HepG2 (cell line): ENCODE data around the gene ZNF782. TPM values are rescaled to one million over a fixed set of nuclear protein-coding genes. Genes with fewer than 3 reads are reported as not detected.

Source experiments
- ATAC-seq: fragments of 200-7000 bp; cut with Tn5 transposase; 3 replicates; pipeline ENCODE4 v1.9.1; 2020; ENCODE audit warnings: mild to moderate bottlenecking, moderate library complexity
- BruUV-seq: library from RNA; stranded (reverse); fragments of 400-500 nt; replicated peaks from 2 replicates; lab custom pipeline; 2021; lab: Mats Ljungman, UMichigan
- CTCF ChIA-PET: fragments of 300-600 bp; formaldehyde crosslinking; extraction: SDS; loops from one replicate; lab custom pipeline; 2021; ENCODE audit warnings: low total read pairs, inconsistent platforms, low intra/inter-chr PET ratio; lab: Yijun Ruan, JAX
- POLR2A ChIA-PET: fragments of 350-600 bp; sonication (Branson Sonifier 250); formaldehyde crosslinking; loops from one replicate; lab custom pipeline; 2020; ENCODE audit warnings: antibody characterized with exemption, inconsistent platforms; lab: Yijun Ruan, JAX
- DNase-seq: peaks from one replicate; pipeline ENCODE4 v3.0.0-alpha.2; 2015; ENCODE audit warnings: low spot score
- FAIRE-seq: peaks from 3 replicates; lab custom pipeline; 2011; peaks lifted over from hg19 to GRCh38; lab: Jason Lieb, UNC
- H2AFZ ChIP-seq: one replicate; pipeline ENCODE4 v1.6.1; 2011; ENCODE audit warnings: low read length, inconsistent platforms
- H3K27ac ChIP-seq: fragments of 300-600 bp; 3 replicates; pipeline ENCODE4 v1.8.0; 2011; ENCODE audit warnings: mixed run types, mild to moderate bottlenecking, mixed read lengths, low read length, inconsistent platforms; ENCODE audit not compliant: insufficient read depth; ENCODE audit errors: extremely low read length
- H3K27me3 ChIP-seq, 2 experiments: fragments of 200-600 bp in 1 of 2; 2 replicates in 1 of 2; 3 replicates in 1 of 2; pipeline versions ENCODE4 v1.6.0 to v1.8.0; 2011; ENCODE audit warnings: low read length in 2 of 2, mild to moderate bottlenecking in 2 of 2, moderate library complexity in 2 of 2, inconsistent platforms in 1 of 2; ENCODE audit not compliant: insufficient read depth in 2 of 2, control insufficient read depth in 1 of 2
- H3K36me3 ChIP-seq, 2 experiments: fragments of 200-600 bp in 1 of 2; replicated peaks in 1 of 2; 2 replicates in 1 of 2; 3 replicates in 1 of 2; pipeline versions ENCODE4 v1.5.1 to v1.8.0; 2011; ENCODE audit warnings: low read length in 2 of 2, inconsistent platforms in 1 of 2; ENCODE audit not compliant: insufficient read depth in 2 of 2, control insufficient read depth in 1 of 2
- H3K4me1 ChIP-seq: 2 replicates; pipeline ENCODE4 v1.5.1; 2012; ENCODE audit warnings: low read length, inconsistent platforms; ENCODE audit not compliant: insufficient read depth
- H3K4me2 ChIP-seq: 2 replicates; pipeline ENCODE4 v1.6.0; 2011; ENCODE audit warnings: low read depth, low read length, inconsistent platforms
- H3K4me3 ChIP-seq, 3 experiments: fragments of 200-600 bp in 1 of 3; sonication (generic), shearing (Covaris generic) in 1 of 3; replicated peaks in 1 of 3; 2 replicates each; pipeline ENCODE4 v1.5.1; 2011 to 2016; ENCODE audit warnings: low read length in 3 of 3, inconsistent platforms in 2 of 3, low read depth in 2 of 3, mild to moderate bottlenecking in 2 of 3, control low read depth in 1 of 3, mixed read lengths in 1 of 3; ENCODE audit not compliant: insufficient read depth in 1 of 3
- H3K79me2 ChIP-seq: one replicate; pipeline ENCODE4 v1.6.1; 2011; ENCODE audit warnings: low read length, inconsistent platforms; ENCODE audit not compliant: insufficient read depth
- H3K9ac ChIP-seq: 2 replicates; pipeline ENCODE4 v1.6.0; 2011; ENCODE audit warnings: mild to moderate bottlenecking, low read depth, low read length, inconsistent platforms; ENCODE audit not compliant: insufficient read depth
- H3K9me3 ChIP-seq: 2 replicates; pipeline ENCODE4 v1.5.1; 2012; ENCODE audit warnings: mild to moderate bottlenecking, low read length
- H4K20me1 ChIP-seq: 2 replicates; pipeline ENCODE4 v1.6.0; 2011; ENCODE audit warnings: inconsistent platforms, mild to moderate bottlenecking, low read length, moderate library complexity; ENCODE audit not compliant: insufficient read depth
- FLYWCH1 ChIP-seq: sonication (generic); formaldehyde crosslinking; IDR thresholded peaks from 2 replicates; pipeline ENCODE4 v1.8.1; 2023; ENCODE audit warnings: mild to moderate bottlenecking, missing genetic modification reagents
- PRDM4 ChIP-seq: sonication (generic); formaldehyde crosslinking; IDR thresholded peaks from 2 replicates; pipeline ENCODE4 v1.9.0; 2021; ENCODE audit warnings: missing genetic modification reagents, borderline replicate concordance
- RNF2 ChIP-seq: fragments of 450-650 bp; conservative IDR thresholded peaks from 2 replicates; pipeline ENCODE4 v1.6.1; 2016; ENCODE audit warnings: low read depth
- ZNF224 ChIP-seq: sonication (generic); formaldehyde crosslinking; IDR thresholded peaks from 2 replicates; pipeline ENCODE4 v1.5.0; 2020; ENCODE audit warnings: mild to moderate bottlenecking, missing genetic modification reagents
- ZNF556 ChIP-seq: sonication (generic); formaldehyde crosslinking; IDR thresholded peaks from 2 replicates; pipeline ENCODE4 v1.4.0; 2020; ENCODE audit warnings: mild to moderate bottlenecking, missing genetic modification reagents, borderline replicate concordance
- WGBS: methylation state at CpG from one replicate; pipeline ENCODE4 v1.1.6; 2017; ENCODE audit warnings: low lambda C conversion rate; 5-methylcytosine and 5-hydroxymethylcytosine counted together
- in situ Hi-C: cut with HindIII; loops from 2 replicates; pipeline ENCODE4 v1.10.0; 2017; ENCODE audit warnings: low pct_unique_long_range_greater_than_20kb; ENCODE audit not compliant: extremely low pct_ligation_motif_present
- intact Hi-C: fragments of 100-400 bp; cut with micrococcal nuclease; formaldehyde crosslinking; loops from one replicate; pipeline ENCODE4 v1.10.0; 2022; ENCODE audit not compliant: unreplicated experiment
- polyA plus RNA-seq, 8 experiments: library from polyadenylated mRNA; depleted of rRNA in 3 of 8; stranded (reverse) in 7 of 8; unstranded in 1 of 8; fragments of >200 nt; fragmentation: Illumina TruSeq in 4 of 8; extraction: Trizol in 4 of 8; gene quantifications; 2 replicates each; pipeline versions ENCODE4 v1.2.1 to v1.2.3, GENCODE V29; 2011 to 2016; ENCODE audit warnings: low read depth in 4 of 8, missing spikeins in 1 of 8, mixed read lengths in 1 of 8; ENCODE audit not compliant: insufficient read depth in 1 of 8
- total RNA-seq, 5 experiments: library from RNA; depleted of rRNA; stranded (reverse); fragments of >200 nt; fragmentation: Illumina TruSeq; extraction: Trizol; gene quantifications; 2 replicates each; pipeline ENCODE4 v1.2.3, GENCODE V29; 2016; ENCODE audit warnings: low read depth in 1 of 5
- TF ChIP-seq, protein P1 (sequence below): IDR thresholded peaks from 2 replicates; pipeline ENCODE4 v1.6.1; 2016; ENCODE audit warnings: low read depth, control low read depth

ZNF782 gene
- total and polyA plus RNA-seq, 2 of the 13 experiments (the other 11 are each of a cell fraction or from before 2014, with no cell fraction given), result 1.4 to 4.9 TPM

DNA sequence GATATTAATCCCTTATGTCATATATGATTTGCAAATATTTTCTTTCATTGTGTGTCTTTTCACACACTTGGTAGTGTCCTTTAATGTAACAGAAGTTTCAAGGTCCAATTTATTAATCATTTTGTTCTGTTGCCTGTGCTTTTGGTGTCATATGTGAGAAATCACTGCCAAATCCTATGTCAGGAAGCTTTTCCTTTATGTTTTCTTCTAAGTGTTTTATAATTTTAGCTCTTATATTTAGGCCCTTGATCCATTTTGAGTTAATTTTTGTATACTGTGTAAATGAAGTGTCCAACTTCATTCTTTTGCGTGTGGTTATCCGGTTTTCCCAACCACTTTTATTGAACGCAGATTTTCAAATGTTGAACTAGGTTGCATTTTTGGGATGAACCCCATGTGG, 70.3 kb downstream of the ZNF782 start:
- in situ Hi-C loops (no loop called here), intact Hi-C loops (no loop called here)
- 100% methylated on average over 3 of the region's 3 CpGs for WGBS
- Histone ChIP-seq H3K79me2 (no peaks in the 10 kb centered on the region), H2AFZ (no peak overlapping the region), H3K9me3 (peaks cover 6% of the 10 kb centered on the region; the same call in 1 of the 2 replicates), H4K20me1 (no peaks in the 10 kb centered on the region), H3K4me2 (no peak overlapping the region), H3K4me3 (no peak overlapping the region), H3K27ac (no peak overlapping the region), H3K27me3 (no peaks in the 10 kb centered on the region; a peak in 1 of 5 replicates), H3K4me1 (no peaks in the 10 kb centered on the region), H3K36me3 (no peaks in the 10 kb centered on the region), H3K9ac (no peak overlapping the region)
- no peak for FAIRE-seq
- ChIA-PET POLR2A (no interaction called here), CTCF (no interaction called here)
- TF ChIP-seq PRDM4 (no peak), FLYWCH1 (no peak), ZNF224 (no peak), ZNF556 (CRISPR knock-in tag) (no peak), RNF2 (no peak)
- TF ChIP-seq, protein P1, sequence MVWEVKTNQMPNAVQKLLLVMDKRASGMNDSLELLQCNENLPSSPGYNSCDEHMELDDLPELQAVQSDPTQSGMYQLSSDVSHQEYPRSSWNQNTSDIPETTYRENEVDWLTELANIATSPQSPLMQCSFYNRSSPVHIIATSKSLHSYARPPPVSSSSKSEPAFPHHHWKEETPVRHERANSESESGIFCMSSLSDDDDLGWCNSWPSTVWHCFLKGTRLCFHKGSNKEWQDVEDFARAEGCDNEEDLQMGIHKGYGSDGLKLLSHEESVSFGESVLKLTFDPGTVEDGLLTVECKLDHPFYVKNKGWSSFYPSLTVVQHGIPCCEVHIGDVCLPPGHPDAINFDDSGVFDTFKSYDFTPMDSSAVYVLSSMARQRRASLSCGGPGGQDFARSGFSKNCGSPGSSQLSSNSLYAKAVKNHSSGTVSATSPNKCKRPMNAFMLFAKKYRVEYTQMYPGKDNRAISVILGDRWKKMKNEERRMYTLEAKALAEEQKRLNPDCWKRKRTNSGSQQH, result no peak
- no peak for ATAC-seq
- no TSS peak for BruUV-seq
- DNase-seq, result no peak
